GM13977 (cell line): ENCODE results near the gene CWF19L1.
A peak's percentile ranks its signal among the peaks of the same experiment; 100 is the strongest.
"Not testable (repeated sequence)": the region's sequence is repeated elsewhere in the genome, so short reads cannot be mapped to it uniquely, and the experiment has no call there.

ENCODE experiments used
- DNase-seq: peaks from one replicate; pipeline ENCODE4 v3.0.0; 2012; ENCODE audit warnings: low spot score
- in situ Hi-C: fragments of 300-500 bp; cut with MboI; formaldehyde crosslinking; loops from one replicate; pipeline ENCODE4 v1.12.0; 2022; ENCODE audit warnings: low sequenced_read_pairs, low pct_unique_long_range_greater_than_20kb, mixed read lengths, inconsistent platforms; ENCODE audit not compliant: unreplicated experiment
- TF ChIP-seq, protein P1 (sequence below): IDR thresholded peaks from 2 replicates; pipeline ENCODE4 v1.5.1; 2012; ENCODE audit warnings: mild to moderate bottlenecking, control low read depth; ENCODE audit not compliant: insufficient read depth; ENCODE audit errors: extremely low read depth, missing control alignments

CWF19L1 gene

GRCh38 chr10:100303724-100304319 lies 36.4 kb upstream of the CWF19L1 start:
- peak; percentile 42 for DNase-seq
- in situ Hi-C loops: no loop called here
- TF ChIP-seq, protein P1, sequence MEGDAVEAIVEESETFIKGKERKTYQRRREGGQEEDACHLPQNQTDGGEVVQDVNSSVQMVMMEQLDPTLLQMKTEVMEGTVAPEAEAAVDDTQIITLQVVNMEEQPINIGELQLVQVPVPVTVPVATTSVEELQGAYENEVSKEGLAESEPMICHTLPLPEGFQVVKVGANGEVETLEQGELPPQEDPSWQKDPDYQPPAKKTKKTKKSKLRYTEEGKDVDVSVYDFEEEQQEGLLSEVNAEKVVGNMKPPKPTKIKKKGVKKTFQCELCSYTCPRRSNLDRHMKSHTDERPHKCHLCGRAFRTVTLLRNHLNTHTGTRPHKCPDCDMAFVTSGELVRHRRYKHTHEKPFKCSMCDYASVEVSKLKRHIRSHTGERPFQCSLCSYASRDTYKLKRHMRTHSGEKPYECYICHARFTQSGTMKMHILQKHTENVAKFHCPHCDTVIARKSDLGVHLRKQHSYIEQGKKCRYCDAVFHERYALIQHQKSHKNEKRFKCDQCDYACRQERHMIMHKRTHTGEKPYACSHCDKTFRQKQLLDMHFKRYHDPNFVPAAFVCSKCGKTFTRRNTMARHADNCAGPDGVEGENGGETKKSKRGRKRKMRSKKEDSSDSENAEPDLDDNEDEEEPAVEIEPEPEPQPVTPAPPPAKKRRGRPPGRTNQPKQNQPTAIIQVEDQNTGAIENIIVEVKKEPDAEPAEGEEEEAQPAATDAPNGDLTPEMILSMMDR: peak; percentile 66

DNA sequence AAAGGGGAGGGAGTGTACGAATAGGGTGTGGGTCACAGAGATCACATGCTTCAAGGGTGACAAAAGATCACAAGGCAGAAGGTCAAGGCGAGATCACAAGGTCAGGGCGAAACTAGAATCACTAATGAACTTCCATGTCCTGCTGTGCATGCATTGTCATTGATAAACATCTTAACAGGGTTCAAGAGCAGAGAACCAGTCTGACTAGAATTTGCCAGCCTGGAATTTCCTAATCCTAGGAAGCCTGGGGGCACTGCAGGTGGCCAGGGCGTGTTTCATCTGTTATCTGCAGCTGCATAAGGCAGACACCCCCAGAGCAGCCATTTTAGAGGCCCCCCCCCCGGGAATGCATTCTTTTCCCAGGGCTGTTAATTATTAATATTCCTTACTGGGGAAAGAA lies 33.7 kb upstream of the CWF19L1 start:
- DNase-seq, in situ Hi-C loops: not testable (repeated sequence)

DNA sequence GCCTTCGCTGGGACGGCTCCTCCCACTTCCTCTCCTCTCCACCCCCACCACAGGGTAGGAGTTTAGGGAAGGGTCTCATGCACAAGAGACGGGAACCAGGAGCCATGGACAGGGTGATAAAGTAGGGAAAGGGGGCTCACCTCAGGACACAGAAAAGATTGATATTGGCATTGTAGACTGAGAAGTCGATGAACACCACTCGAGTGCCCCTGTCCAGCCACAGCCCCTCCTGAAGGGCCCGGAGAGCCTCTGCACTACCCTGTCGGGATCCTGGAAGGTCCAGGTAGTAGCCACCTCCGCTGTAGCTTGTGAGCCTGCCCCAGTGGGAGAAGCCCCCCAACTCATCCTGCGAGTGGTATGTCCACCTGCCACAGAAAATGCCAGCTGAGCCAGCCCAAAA lies 29.8 kb upstream of the CWF19L1 start:
- in situ Hi-C loops: no loop called here
- TF ChIP-seq, protein P1: no peak
- DNase-seq: no peak

GRCh38 chr10:100293066-100293465 lies 25.6 kb upstream of the CWF19L1 start:
- DNase-seq: no peak
- TF ChIP-seq, protein P1: no peak
- in situ Hi-C loops: no loop called here

DNA sequence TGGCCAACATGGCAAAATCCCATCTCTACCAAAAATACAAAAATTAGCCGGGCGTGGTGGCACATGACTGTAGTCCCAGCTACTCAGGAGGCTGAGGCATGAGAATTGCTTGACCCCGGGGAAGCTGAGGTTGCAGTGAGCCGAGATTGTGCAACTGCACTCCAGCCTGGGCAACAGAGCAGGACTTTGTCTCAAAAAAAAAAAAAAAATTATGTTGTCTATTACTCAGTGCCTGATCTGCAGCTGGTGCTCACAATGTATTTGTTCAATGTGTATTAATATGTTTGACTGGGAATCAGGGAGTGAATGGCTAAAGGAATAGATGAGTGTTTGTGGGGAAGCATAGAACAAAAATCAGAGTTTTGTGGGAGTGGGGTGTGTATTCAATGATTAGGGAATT lies 24.9 kb upstream of the CWF19L1 start:
- DNase-seq, in situ Hi-C loops: not testable (repeated sequence)

GRCh38 chr10:100291356-100291755 lies 23.9 kb upstream of the CWF19L1 start:
- in situ Hi-C loops: no loop called here
- DNase-seq: no peak
- TF ChIP-seq, protein P1: no peak

- in situ Hi-C loops: no loop called here
- no peak for DNase-seq
- TF ChIP-seq, protein P1: no peak
Measured at GRCh38 chr10:100289641-100290040, 22.2 kb upstream of the CWF19L1 start.

- no peak for DNase-seq
- in situ Hi-C loops: no loop called here
- TF ChIP-seq, protein P1: no peak
Measured at GRCh38 chr10:100288196-100288595, 20.8 kb upstream of the CWF19L1 start.
